HG02981 (cell line): ENCODE data around the gene TTC34.
"Not testable (repeated sequence)": the region's sequence is repeated elsewhere in the genome, so short reads cannot be mapped to it uniquely, and the experiment has no call there.

Experiments used
- ATAC-seq: cut with Tn5 transposase; IDR thresholded peaks from one replicate; pipeline ENCODE4 v1.9.1; 2021; ENCODE audit warnings: mild to moderate bottlenecking, moderate library complexity; ENCODE audit not compliant: unreplicated experiment

Gene TTC34

GRCh38 chr1:2684878-2685277 lies 116.6 kb downstream of the TTC34 start:
- not testable (repeated sequence) for ATAC-seq

GRCh38 chr1:2684000-2684399 lies 117.5 kb downstream of the TTC34 start:
- ATAC-seq = not testable (repeated sequence)

- ATAC-seq = not testable (repeated sequence)
Measured at GRCh38 chr1:2683321-2683741, 118.2 kb downstream of the TTC34 start.

DNA sequence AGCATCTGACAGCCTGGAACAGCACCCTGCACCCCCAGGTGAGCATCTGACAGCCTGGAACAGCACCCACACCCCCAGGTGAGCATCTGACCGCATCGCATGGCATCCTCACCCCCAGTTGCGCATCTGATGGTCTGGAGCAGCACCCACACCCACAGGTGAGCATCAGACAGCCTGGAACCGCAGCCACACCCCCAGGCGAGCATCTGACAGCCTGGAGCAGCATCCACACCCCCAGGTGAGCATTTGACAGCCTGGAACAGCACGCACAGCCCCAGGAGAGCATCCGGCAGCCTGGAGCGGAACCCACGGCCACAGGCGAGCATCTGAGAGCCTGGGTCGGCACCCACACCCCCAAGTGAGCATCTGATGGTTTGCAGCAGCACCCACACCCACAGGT lies 118.6 kb downstream of the TTC34 start:
- not testable (repeated sequence) for ATAC-seq

- not testable (repeated sequence) for ATAC-seq
Measured at GRCh38 chr1:2676726-2677125, 124.8 kb downstream of the TTC34 start.

DNA sequence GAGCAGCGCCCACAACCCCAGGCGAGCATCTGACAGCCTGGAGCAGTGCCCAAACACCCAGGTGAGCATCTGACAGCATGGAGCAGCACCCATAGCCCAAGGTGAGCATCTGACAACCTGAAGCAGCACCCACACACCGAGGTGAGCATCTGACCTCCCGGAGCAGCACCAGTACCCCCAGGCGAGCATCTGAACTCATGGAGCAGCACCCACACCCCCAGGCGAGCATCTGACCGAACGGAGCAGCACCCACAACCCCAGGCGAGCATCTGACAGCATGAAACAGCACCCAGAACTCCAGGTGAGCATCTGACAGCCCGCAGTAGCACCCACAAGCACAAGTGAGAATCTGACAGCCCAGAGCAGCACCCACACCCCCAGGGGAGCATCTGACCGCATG lies 129.8 kb downstream of the TTC34 start:
- not testable (repeated sequence) for ATAC-seq

DNA sequence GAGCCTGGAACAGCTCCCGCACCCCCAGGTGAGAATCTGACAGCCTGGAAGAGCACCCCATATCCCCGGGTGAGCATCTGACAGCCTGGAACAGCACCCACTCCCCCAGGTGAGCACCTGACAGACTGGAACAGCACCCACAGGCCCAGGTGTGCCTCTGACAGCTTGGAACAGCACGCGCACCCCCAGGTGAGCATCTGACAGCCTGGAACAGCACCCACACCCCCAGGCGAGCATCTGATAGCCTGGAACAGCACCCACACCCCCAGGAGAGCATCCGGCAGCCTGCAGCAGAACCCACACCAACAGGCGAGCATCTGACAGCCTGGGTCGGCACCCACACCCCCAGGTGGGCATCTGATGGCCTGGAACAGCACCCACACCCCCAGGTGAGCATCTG lies 141.7 kb downstream of the TTC34 start:
- not testable (repeated sequence) for ATAC-seq

DNA sequence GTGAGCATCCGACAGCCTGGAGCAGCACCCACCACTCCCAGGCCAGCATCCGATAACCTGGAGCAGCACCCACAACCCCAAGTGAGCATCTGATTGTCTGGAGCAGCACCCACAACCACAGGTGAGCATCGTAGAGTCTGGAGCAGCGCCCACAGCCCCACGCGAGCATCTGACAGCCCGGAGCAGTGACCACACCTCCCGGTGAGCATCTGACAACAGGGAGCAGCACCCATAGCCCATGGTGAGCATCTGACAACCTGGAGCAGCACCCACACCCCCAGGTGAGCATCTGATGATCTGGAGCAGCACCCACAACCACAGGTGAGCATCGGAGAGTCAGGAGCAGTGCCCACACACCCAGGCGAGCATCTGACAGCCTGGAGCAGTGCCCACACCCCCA lies 143.6 kb downstream of the TTC34 start:
- ATAC-seq = not testable (repeated sequence)

GRCh38 chr1:2657124-2657523 lies 144.4 kb downstream of the TTC34 start:
- not testable (repeated sequence) for ATAC-seq

- ATAC-seq = not testable (repeated sequence)
Measured at GRCh38 chr1:2655598-2656434, 145.7 kb downstream of the TTC34 start.

DNA sequence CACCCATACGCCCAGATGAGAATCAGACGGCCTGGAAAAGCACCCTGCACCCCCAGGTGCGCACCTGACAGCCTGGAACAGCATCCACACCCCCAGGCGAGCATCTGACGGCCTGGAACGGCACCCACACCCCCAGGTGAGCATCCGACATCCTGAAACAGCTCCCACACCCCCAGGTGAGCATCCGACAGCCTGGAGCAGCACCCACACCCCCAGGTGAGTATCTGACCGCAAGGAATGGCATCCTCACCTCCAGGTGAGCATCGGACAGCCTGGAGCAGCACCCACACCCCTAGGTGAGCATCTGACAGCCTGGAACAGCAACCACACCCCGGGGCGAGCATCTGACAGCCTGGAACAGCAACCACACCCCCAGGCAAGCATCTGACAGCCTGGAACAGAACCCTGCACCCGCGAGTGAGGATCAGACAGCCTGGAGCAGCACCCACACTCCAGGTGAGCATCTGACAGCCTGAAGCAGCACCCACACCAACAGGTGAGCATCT lies 147.0 kb downstream of the TTC34 start:
- ATAC-seq = not testable (repeated sequence)

DNA sequence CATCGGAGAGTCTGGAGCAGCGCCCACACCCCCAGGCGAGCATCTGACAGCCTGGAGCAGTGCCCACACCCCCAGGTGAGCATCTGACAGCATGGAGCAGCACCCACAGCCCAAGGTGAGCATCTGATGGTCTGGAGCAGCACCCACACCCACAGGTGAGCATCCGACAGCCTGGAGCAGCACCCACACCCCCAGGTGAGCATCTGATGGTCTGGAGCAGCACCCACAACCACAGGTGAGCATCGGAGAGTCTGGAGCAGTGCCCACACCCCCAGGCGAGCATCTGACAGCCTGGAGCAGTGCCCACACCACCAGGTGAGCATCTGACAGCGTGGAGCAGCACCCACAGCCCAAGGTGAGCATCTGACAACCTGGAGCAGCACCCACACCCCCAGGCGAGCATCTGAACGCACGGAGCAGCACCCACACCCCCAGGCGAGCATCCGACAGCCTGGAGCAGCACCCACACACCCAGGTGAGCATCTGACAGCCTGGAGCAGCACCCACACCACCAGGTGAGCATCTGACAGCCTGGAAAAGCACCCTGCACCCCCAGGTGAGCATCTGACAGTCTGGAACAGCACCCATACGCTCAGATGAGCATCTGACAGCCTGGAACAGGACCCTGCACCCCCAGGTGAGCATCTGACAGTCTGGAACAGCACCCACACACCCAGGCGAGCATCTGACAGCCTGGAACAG lies 147.6 kb downstream of the TTC34 start:
- not testable (repeated sequence) for ATAC-seq

GRCh38 chr1:2652926-2653571 lies 148.4 kb downstream of the TTC34 start:
- not testable (repeated sequence) for ATAC-seq

- not testable (repeated sequence) for ATAC-seq
Measured at GRCh38 chr1:2652152-2652925, 149.2 kb downstream of the TTC34 start.

GRCh38 chr1:2650967-2651645 lies 150.4 kb downstream of the TTC34 start:
- no peak for ATAC-seq

DNA sequence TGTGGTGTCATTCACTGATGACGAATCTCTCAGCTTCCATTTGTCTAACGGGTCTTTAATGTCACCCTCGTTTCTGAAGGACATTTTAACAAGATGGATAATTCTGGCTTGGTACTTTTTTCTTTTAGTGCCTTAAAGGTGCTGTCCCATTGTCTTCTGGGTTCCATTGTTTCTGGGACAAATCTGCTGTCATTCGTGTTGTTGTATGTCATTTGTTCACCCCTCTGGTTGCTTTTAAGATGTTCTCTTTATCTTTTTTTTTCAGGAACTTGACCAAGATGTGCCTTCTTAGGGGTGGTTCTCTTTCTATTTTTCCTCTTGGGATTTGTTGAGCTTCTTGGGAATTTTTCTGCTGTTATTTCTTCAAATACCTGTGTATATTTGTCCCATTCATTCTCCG lies 154.7 kb downstream of the TTC34 start:
- ATAC-seq = no peak

GRCh38 chr1:2645776-2646175 lies 155.7 kb downstream of the TTC34 start:
- no peak for ATAC-seq

GRCh38 chr1:2645143-2645542 lies 156.3 kb downstream of the TTC34 start:
- ATAC-seq = no peak

DNA sequence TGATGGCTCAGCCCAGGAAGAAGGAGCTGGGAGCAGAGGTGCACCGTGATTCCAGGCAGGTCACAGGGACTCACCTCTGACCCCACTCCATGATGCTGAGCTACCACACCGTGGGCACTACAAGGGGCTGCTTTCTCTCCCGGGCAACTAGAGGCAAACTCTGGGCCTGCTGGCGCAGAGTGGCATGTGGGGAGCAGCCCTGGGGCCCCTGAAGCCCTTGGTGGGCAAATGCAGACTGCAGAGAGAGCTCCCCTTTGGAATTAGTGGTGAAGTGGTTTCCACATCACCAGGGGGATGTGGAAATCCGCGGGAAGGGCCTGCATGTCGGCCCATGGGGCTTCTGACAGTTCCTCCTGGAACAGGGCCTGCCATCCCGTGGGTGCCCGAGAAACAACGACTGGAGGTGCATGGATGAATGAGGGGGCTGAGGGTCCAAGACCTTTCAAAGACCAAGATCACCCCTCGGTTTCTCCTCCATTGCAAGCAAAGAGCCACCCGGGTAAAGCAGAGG lies 156.8 kb downstream of the TTC34 start:
- ATAC-seq = no peak

DNA sequence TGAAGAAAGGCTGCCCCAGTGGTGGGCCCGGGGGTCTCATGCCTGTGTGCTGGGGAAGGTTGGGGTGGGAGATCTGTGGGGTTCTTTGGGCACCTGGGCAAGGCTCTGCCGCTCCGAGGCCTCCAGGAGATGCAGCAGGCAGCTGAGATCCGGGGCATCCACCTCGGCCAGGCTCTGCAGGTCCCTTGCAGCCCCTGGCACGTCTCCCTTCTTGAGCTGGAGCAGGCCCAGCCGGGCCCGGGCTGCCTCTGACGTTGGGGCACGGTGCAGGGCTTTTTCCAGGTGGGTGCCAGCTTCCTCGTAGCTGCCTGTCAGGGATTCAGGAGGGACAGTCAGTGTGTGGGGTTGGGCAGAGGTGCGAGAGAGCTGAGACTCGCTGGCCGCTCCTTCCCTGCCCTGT lies 157.3 kb downstream of the TTC34 start:
- no peak for ATAC-seq
